ENCODE measurements around the gene LSM12.
A peak's percentile ranks its signal among the peaks of the same experiment; 100 is the strongest.
"Not testable (repeated sequence)": the region's sequence is repeated elsewhere in the genome, so short reads cannot be mapped to it uniquely, and the experiment has no call there.

The LSM12 gene

GRCh38 chr17:44066204-44066930 lies at the start of gene LSM12:
Gene LSM12 (minus strand): TSS chr17:44066671. CDS start chr17:44066587, 84 bp downstream.
- DNase-seq (ENCODE audit: low read depth) = peak; percentile 69
- peak within 1 kb of the TSS; percentile 86 for H3K4me3 ChIP-seq (ENCODE audit: low read depth, low read length)

DNA sequence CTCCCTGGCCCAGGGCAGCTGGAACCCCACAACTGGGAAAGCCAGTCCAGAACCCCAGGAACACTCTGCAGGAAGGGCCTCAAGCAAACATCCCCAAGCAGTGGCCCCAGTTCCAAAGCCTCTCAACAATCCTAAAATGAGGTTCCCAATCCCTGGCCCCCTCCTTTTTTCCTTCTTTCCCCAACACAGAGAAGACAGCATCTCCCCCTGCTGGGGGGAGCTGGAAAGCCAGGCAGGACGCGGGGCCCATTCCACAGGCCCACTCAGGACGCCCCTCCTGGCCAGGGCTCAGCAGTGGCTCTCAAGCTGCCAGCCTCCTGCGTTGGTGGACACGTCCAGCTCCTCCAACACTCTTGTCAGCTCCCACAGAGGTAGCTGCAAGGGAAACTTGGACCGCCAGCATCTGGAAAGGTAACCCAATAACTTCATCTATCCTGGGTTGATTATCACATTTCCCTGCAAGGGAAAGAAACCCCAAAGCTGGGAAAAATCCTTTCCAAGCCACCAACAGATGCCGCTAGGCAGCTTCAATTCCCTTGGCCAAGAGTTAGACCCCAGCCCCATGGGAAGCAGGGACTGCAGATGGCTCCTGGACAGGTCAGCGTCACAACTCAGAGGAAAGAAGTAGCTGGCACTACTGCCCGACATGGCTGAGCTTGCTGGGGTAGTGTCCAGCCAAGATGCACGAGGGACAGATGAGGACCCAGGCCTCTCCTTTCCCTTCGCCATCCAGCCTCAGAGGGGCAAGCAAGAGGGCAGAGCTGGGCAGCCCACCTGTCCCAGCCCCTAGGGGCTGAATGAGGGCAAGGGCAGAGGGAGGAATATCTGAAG lies 49.3 kb upstream of the LSM12 start:
- H3K4me3 ChIP-seq (ENCODE audit: low read depth, low read length) = no peak overlapping the region
- DNase-seq (ENCODE audit: low read depth) = no peak

- H3K4me3 ChIP-seq (ENCODE audit: low read depth, low read length) = no peak overlapping the region
- DNase-seq (ENCODE audit: low read depth) = no peak
These were observed 47.7 kb upstream of the LSM12 start for GRCh38 chr17:44113868-44114840.

- H3K4me3 ChIP-seq (ENCODE audit: low read depth, low read length) = no peak overlapping the region
- no peak for DNase-seq (ENCODE audit: low read depth)
These were observed 46.9 kb upstream of the LSM12 start for GRCh38 chr17:44113382-44113781.

DNA sequence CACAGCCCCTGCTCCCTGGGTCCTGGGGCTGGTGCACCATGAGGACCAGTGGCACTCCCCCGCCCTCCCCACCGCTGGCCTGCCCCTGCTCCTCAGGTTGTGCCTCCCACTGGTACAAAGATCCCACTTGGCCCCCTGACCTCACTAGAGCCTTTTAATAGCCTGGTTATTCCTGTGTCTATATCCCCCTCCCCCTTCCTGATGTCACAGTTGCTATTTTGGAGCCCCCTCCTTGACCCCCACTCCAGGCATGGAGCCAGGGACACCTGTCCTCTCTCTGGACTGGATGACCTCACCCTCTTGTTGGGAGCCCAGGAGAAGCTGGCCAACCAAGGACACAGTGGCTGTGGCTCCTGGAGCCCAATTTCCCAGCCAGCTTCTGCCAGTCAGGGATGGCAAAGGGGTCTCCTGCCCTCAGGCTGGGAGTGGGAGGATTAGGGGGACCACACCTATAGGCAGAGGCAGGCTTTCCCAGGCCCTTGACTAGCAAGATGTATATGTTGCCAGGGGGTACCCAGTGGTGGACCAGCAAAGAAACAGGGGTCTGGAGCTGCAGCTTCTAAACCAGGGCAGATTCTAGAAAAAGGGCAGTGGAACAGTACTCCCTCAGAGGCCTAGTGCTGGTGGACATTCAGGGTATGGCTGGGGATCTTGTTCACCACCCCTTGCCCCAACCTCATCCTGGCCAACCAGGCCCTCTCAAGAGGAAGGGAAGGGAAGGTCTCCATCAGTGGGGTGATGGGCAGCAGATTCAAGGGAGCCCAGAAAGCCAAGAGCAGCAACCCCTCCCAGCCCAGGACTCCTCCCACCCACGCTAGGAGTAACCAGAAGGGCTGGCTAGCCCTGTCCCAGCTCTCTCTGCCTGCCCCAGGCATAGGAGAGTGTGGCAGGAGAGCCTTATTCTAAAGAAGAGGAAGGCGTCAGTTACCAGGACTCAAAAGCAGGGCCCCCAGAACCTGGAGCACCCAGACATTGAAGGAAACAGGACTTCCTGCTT lies 46.1 kb upstream of the LSM12 start:
- no peak overlapping the region for H3K4me3 ChIP-seq (ENCODE audit: low read depth, low read length)
- DNase-seq (ENCODE audit: low read depth) = no peak

- DNase-seq (ENCODE audit: low read depth) = no peak
- H3K4me3 ChIP-seq (ENCODE audit: low read depth, low read length) = no peak overlapping the region
These were observed 45.3 kb upstream of the LSM12 start for GRCh38 chr17:44111777-44112176.

GRCh38 chr17:44110823-44111633 lies 44.6 kb upstream of the LSM12 start:
- DNase-seq (ENCODE audit: low read depth) = peak; percentile 76
- peak overlapping the region; percentile 36 for H3K4me3 ChIP-seq (ENCODE audit: low read depth, low read length)

- no peak for DNase-seq (ENCODE audit: low read depth)
- H3K4me3 ChIP-seq (ENCODE audit: low read depth, low read length) = peak overlapping the region; percentile 36
These were observed 43.7 kb upstream of the LSM12 start for GRCh38 chr17:44110011-44110686.

DNA sequence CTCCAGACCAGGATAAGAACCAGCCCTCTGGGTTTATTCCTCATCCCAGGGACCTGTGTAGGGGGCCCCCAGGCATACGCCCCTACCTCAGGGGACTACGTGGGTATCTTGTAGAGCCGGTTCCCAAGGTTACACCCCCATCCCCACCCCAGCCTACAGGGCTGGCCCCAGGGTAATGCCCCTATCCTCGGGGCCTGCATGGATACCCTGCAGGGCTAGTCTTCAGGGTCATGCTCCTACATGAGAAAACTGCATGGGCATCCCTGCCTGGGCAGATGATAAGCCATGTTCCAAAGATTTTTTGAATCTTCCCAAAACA lies 42.8 kb upstream of the LSM12 start:
- no peak for DNase-seq (ENCODE audit: low read depth)
- H3K4me3 ChIP-seq (ENCODE audit: low read depth, low read length) = no peak overlapping the region

GRCh38 chr17:44108440-44109311 lies 42.2 kb upstream of the LSM12 start:
- DNase-seq (ENCODE audit: low read depth) = peak; percentile 86

DNA sequence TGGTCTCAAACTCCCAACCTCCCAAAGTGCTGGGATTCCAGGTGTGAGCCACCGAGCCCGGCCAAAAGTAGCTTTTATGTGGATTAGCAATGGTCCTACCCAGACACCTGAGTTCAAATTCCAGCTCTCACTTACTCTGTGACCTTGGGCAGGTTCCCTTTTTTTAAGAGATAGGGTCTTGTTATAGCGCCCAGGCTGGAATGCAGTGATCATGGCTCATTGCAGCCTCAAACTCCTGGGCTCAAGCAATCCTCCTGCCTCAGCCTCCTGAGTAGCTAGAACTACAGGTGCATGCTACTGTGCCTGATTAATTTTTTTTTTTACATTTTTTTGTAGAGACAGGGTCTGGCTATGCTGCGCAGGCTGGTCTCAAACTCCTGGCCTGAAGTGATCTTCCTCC lies 40.3 kb upstream of the LSM12 start:
- DNase-seq (ENCODE audit: low read depth) = no peak

More at GRCh38 chr17:44108440-44109311, 42.2 kb upstream of the LSM12 start:
- H3K4me3 ChIP-seq (ENCODE audit: low read depth, low read length) = no peak overlapping the region

DNA sequence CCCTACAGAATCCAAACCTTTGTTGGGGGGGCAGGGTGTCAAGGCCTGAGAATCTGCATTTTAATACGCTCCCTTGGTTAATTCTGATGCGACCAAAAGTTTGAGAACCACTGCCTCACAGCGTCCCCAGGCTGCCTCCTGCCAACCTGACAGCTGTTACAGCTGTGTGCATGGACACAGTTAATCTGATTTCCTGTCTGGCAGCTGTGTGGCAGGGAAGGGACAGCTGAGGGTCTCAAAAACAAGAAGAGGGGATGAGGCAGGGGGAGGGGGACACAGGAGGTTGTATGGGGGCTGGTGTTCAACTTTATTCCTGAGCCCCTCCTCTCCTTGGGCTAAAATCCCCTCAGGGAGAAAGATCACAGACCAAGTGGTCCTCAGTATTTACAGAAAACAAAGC lies 39.5 kb upstream of the LSM12 start:
- H3K4me3 ChIP-seq (ENCODE audit: low read depth, low read length) = no peak overlapping the region
- no peak for DNase-seq (ENCODE audit: low read depth)

More for the DNA sequence above, 40.3 kb upstream of the LSM12 start:
- no peak overlapping the region for H3K4me3 ChIP-seq (ENCODE audit: low read depth, low read length)

- no peak for DNase-seq (ENCODE audit: low read depth)
- no peak overlapping the region for H3K4me3 ChIP-seq (ENCODE audit: low read depth, low read length)
These were observed 39.0 kb upstream of the LSM12 start for GRCh38 chr17:44105483-44105882.

- DNase-seq (ENCODE audit: low read depth) = no peak
- H3K4me3 ChIP-seq (ENCODE audit: low read depth, low read length) = no peak overlapping the region
These were observed 36.6 kb upstream of the LSM12 start for GRCh38 chr17:44102849-44103622.

DNA sequence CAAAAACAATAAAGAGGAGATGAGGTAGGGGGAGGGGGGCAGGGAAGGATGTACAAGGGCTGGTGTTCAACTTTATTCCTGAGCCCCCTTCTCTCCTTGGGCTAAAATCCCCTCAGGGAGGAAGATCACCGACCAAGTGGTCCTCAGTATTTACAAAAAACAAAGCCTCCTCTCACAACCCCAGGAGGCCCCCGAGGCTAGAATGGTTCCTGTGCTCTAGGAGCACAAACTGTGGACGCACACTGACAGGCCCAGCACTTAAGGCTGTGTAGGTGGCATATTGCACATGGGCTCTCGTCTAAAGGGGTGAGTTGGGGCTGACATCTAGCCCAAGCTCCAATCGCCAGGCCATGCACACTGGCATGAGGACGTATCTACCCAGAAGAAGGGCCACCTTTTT lies 35.4 kb upstream of the LSM12 start:
- DNase-seq (ENCODE audit: low read depth); H3K4me3 ChIP-seq (ENCODE audit: low read depth, low read length): not testable (repeated sequence)

All from skeletal muscle cell (primary cell).